ENCODE results near the gene VSIR. TPM values are rescaled to one million over a fixed set of nuclear protein-coding genes. Genes with fewer than 3 reads are reported as not detected.

VSIR gene
- total RNA-seq, 1 experiment from 2014 or later = 18.5 TPM

DNA sequence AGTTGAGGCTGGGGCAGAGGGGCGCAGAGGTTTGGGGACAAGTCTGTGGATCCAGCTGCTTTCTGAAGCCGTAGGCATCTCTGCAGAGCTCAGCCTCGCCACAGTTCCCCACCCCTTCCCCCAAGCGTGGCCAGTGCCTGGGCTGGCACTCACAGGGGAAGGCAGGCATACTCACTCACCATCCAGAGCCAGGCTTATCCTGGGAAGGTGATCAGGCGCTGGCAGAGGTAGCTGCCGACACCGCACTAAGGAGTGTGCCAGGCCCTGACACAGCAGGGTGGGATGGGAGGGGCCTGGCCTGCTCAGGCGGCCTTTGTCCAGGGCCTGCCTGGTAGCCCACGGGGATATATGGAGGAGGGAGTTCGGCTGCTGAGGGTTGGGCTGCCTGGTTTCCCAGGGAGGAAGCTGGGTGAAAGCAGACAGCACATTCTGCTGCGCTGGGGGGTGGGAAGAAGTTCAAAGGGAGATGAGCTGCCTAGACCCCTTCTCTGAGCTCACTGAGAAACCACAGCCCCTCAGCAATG is 15.9 kb downstream of the VSIR start:
- CTCF ChIA-PET = interaction anchor here (1.0 to 1.3 kb wide), 2 partner anchors 10 to 16 kb away, joined by 4 read pairs; partner anchors contain the start of gene VSIR

DNA sequence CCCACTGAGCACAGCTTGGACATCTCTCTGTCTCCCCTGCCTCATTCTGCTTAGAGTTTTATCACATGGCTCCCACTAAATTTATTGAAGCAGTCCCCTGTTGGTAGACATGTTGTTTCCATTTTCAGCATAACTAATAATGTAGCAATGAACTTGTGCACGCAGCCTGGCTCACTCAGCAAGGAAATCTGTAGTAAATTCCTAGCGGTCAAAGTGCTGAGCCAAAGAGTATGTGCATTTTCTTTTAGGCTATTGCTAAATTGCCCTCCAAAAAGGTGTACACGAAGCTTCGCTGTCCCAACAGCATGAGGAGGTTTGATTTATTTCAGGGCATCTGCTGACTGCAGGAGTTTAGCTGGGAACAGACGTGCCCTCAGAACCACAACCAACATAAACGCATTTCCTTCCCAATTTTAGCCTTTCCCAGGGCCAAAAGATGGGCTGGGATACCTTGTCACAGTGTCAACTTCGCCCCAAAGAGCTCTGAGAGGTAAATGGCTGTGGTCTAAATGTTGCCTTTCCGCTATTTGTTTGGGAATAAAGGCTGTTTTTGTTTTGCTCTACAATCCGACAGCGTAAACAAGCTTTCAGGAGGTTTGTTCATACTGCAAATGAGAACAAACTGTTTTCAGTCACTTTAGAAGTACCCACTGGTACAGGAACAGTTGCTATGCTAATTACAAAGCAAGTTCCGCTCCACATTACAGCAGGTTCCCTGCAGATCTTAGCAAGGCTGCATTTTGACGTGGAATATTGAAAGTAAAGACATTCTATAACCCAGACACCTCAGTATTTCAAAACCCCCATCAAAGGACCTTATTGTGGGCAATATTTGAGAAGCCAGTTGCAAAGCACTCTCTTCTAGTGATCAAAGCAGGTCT is 16.8 kb downstream of the VSIR start:
- Histone ChIP-seq H2AFZ (ENCODE audit: low read depth, low read length, poor library complexity, severe bottlenecking) (no peak overlapping the region), H3K4me1 (ENCODE audit: control insufficient read depth in 1 of 2, insufficient read depth in 2 of 2, low read length in 2 of 2) (peaks cover 3 to 27% of the 10 kb centered on the region in 2 experiments; a peak in 2 of 4 replicates), H3K27ac (ENCODE audit: low read depth, low read length) (no peak overlapping the region), H3K4me2 (ENCODE audit: low read length) (no peak overlapping the region), H3K27me3 (ENCODE audit: insufficient read depth, low read length) (no peaks in the 10 kb centered on the region), H3K79me2 (ENCODE audit: insufficient read depth, low read length) (no peaks in the 10 kb centered on the region), H3K36me3 (ENCODE audit: control insufficient read depth in 1 of 2, insufficient read depth in 2 of 2, low read length in 2 of 2) (no peaks in the 10 kb centered on the region), H3K9me2 (ENCODE audit: insufficient read depth) (no peaks in the 10 kb centered on the region), H3K9me3 (ENCODE audit: control insufficient read depth in 1 of 2, insufficient read depth in 1 of 2, low read depth in 1 of 2, low read length in 2 of 2) (no peaks in the 10 kb centered on the region), H3K4me3 (replicated peaks in 1 of 2; ENCODE audit: low read depth in 1 of 2, low read length in 2 of 2) (no peak overlapping the region), H4K20me1 (ENCODE audit: insufficient read depth) (no peaks in the 10 kb centered on the region), H3K9ac (ENCODE audit: low read length) (no peak overlapping the region)
- ChIA-PET RAD21 (ENCODE audit: low non-redundant PET in 1 of 2, low total read pairs in 2 of 2, uncharacterized antibody in 2 of 2, unreplicated experiment in 2 of 2) (no interaction called here), POLR2A (interaction anchor here (1.7 kb wide), 1 partner anchor 17 kb away, joined by 3 read pairs; the partner anchor contains the start of gene VSIR), CTCF (no interaction called here)
- no peak for DNase-seq (ENCODE audit: low read depth, low spot score)
- no peak for ATAC-seq
- intact Hi-C loops (cut with micrococcal nuclease) = no loop called here
- BruUV-seq (replicated peaks) = no TSS peak
- TF ChIP-seq TCF7L2 (IDR thresholded peaks at IDR 0.05; ENCODE audit: borderline replicate concordance, extremely low read depth, insufficient read depth, insufficient read length) = no peak
- TF ChIP-seq, protein P1, sequence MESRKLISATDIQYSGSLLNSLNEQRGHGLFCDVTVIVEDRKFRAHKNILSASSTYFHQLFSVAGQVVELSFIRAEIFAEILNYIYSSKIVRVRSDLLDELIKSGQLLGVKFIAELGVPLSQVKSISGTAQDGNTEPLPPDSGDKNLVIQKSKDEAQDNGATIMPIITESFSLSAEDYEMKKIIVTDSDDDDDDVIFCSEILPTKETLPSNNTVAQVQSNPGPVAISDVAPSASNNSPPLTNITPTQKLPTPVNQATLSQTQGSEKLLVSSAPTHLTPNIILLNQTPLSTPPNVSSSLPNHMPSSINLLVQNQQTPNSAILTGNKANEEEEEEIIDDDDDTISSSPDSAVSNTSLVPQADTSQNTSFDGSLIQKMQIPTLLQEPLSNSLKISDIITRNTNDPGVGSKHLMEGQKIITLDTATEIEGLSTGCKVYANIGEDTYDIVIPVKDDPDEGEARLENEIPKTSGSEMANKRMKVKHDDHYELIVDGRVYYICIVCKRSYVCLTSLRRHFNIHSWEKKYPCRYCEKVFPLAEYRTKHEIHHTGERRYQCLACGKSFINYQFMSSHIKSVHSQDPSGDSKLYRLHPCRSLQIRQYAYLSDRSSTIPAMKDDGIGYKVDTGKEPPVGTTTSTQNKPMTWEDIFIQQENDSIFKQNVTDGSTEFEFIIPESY (IDR thresholded peaks at IDR 0.05; ENCODE audit: extremely low read depth, insufficient replicate concordance, low read length) = no peak
- TF ChIP-seq POLR2A (IDR thresholded peaks at IDR 0.05; ENCODE audit: borderline replicate concordance, extremely low read depth, insufficient read depth, insufficient read length) = no peak
- no peak for TF ChIP-seq JUND (IDR thresholded peaks at IDR 0.05)
- TF ChIP-seq CBX3 (IDR thresholded peaks at IDR 0.05; ENCODE audit: low read depth) = no peak
- no peak for TF ChIP-seq EZH2phosphoT487 (IDR thresholded peaks at IDR 0.05; ENCODE audit: borderline replicate concordance)
- no peak for TF ChIP-seq EGR1 (IDR thresholded peaks at IDR 0.05; ENCODE audit: low read depth)
- no peak for TF ChIP-seq YY1 (IDR thresholded peaks at IDR 0.05; ENCODE audit: extremely low read depth, insufficient replicate concordance, low read depth, low read length)
- no peak for TF ChIP-seq EZH2 (IDR thresholded peaks at IDR 0.05)
- TF ChIP-seq, protein P2, sequence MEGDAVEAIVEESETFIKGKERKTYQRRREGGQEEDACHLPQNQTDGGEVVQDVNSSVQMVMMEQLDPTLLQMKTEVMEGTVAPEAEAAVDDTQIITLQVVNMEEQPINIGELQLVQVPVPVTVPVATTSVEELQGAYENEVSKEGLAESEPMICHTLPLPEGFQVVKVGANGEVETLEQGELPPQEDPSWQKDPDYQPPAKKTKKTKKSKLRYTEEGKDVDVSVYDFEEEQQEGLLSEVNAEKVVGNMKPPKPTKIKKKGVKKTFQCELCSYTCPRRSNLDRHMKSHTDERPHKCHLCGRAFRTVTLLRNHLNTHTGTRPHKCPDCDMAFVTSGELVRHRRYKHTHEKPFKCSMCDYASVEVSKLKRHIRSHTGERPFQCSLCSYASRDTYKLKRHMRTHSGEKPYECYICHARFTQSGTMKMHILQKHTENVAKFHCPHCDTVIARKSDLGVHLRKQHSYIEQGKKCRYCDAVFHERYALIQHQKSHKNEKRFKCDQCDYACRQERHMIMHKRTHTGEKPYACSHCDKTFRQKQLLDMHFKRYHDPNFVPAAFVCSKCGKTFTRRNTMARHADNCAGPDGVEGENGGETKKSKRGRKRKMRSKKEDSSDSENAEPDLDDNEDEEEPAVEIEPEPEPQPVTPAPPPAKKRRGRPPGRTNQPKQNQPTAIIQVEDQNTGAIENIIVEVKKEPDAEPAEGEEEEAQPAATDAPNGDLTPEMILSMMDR (IDR thresholded peaks at IDR 0.05 in 2 of 3, conservative IDR thresholded peaks at IDR 0.05 in 1 of 3; ENCODE audit: borderline replicate concordance in 1 of 3, insufficient read depth in 1 of 3, low read depth in 2 of 3, low read length in 2 of 3) = no peak
- TF ChIP-seq ZNF274 (IDR thresholded peaks at IDR 0.05; ENCODE audit: low read depth, low read length) = no peak
- no peak for TF ChIP-seq SRF (IDR thresholded peaks at IDR 0.05; ENCODE audit: low read depth)

More for the DNA sequence above, 15.9 kb downstream of the VSIR start:
- TF ChIP-seq, protein P3, sequence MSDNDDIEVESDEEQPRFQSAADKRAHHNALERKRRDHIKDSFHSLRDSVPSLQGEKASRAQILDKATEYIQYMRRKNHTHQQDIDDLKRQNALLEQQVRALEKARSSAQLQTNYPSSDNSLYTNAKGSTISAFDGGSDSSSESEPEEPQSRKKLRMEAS (IDR thresholded peaks at IDR 0.05) = no peak
- TF ChIP-seq ZNF274 (IDR thresholded peaks at IDR 0.05; ENCODE audit: low read depth, low read length) (no peak), EZH2phosphoT487 (IDR thresholded peaks at IDR 0.05; ENCODE audit: borderline replicate concordance) (no peak)
- no peak overlapping the region for H3K4me2 ChIP-seq (ENCODE audit: low read length)
- ChIA-PET RAD21 (ENCODE audit: low non-redundant PET in 1 of 2, low total read pairs in 2 of 2, uncharacterized antibody in 2 of 2, unreplicated experiment in 2 of 2) (no interaction called here), POLR2A (interaction anchor here (1.7 kb wide), 1 partner anchor 16 kb away, joined by 3 read pairs; the partner anchor contains the start of gene VSIR)
- no peak overlapping the region for H3K4me3 ChIP-seq (replicated peaks in 1 of 2; ENCODE audit: low read depth in 1 of 2, low read length in 2 of 2)
- no peak overlapping the region for H3K27ac ChIP-seq (ENCODE audit: low read depth, low read length)
- H3K36me3 ChIP-seq (ENCODE audit: control insufficient read depth in 1 of 2, insufficient read depth in 2 of 2, low read length in 2 of 2) = no peaks in the 10 kb centered on the region
- intact Hi-C loops (cut with micrococcal nuclease) = no loop called here
- H3K9ac ChIP-seq (ENCODE audit: low read length) = no peak overlapping the region
- no peaks in the 10 kb centered on the region for H3K27me3 ChIP-seq (ENCODE audit: insufficient read depth, low read length)
- BruUV-seq (replicated peaks) = no TSS peak
- H2AFZ ChIP-seq (ENCODE audit: low read depth, low read length, poor library complexity, severe bottlenecking) = no peak overlapping the region
- H3K79me2 ChIP-seq (ENCODE audit: insufficient read depth, low read length) = no peaks in the 10 kb centered on the region
- no peaks in the 10 kb centered on the region for H3K9me3 ChIP-seq (ENCODE audit: control insufficient read depth in 1 of 2, insufficient read depth in 1 of 2, low read depth in 1 of 2, low read length in 2 of 2)
- no peaks in the 10 kb centered on the region for H4K20me1 ChIP-seq (ENCODE audit: insufficient read depth)
- no peak for ATAC-seq
- H3K4me1 ChIP-seq (ENCODE audit: control insufficient read depth in 1 of 2, insufficient read depth in 2 of 2, low read length in 2 of 2) = peaks cover 8 to 36% of the 10 kb centered on the region in 2 experiments
- H3K9me2 ChIP-seq (ENCODE audit: insufficient read depth) = no peaks in the 10 kb centered on the region
- DNase-seq (ENCODE audit: low read depth, low spot score) = no peak

All from HCT116 (cell line).